DND-41 (cell line): ENCODE measurements around the gene HEMK1.

Source experiments
- ATAC-seq: fragments of 200-7000 bp; cut with Tn5 transposase; 3 replicates; pipeline ENCODE4 v1.9.1; 2021; ENCODE audit warnings: low read depth; ENCODE audit not compliant: insufficient read depth
- DNase-seq: peaks from one replicate; pipeline ENCODE4 v3.0.0-alpha.2; 2020
- H2AFZ ChIP-seq: 2 replicates; pipeline ENCODE4 v1.6.0; 2012; ENCODE audit warnings: low read depth, low read length
- H3K27ac ChIP-seq: 2 replicates; pipeline ENCODE4 v1.5.1; 2012; ENCODE audit warnings: low read length, inconsistent platforms
- H3K27me3 ChIP-seq: fragments of 200-600 bp; sonication (generic); 2 replicates; pipeline ENCODE4 v1.6.0; 2012; ENCODE audit warnings: low read length, mild to moderate bottlenecking, inconsistent platforms; ENCODE audit not compliant: insufficient read depth, poor library complexity
- H3K36me3 ChIP-seq: 2 replicates; pipeline ENCODE4 v1.5.1; 2012; ENCODE audit warnings: low read length, inconsistent platforms; ENCODE audit not compliant: insufficient read depth
- H3K4me1 ChIP-seq: 2 replicates; pipeline ENCODE4 v1.5.1; 2012; ENCODE audit warnings: mild to moderate bottlenecking, low read length; ENCODE audit not compliant: insufficient read depth
- H3K4me2 ChIP-seq: 2 replicates; pipeline ENCODE4 v1.6.0; 2012; ENCODE audit warnings: mild to moderate bottlenecking, moderate library complexity, low read length, inconsistent platforms; ENCODE audit not compliant: insufficient read depth
- H3K4me3 ChIP-seq, 2 experiments: fragments of 200-600 bp in 1 of 2; shearing (Covaris generic) in 1 of 2; 2 replicates each; pipeline ENCODE4 v1.5.1; 2012 to 2016; ENCODE audit warnings: inconsistent platforms in 2 of 2, low read length in 2 of 2, mild to moderate bottlenecking in 2 of 2, low read depth in 1 of 2, moderate library complexity in 1 of 2
- H3K79me2 ChIP-seq: 2 replicates; pipeline ENCODE4 v1.6.0; 2012; ENCODE audit warnings: low read length, inconsistent platforms; ENCODE audit not compliant: insufficient read depth
- H3K9ac ChIP-seq: 2 replicates; pipeline ENCODE4 v1.6.0; 2012; ENCODE audit warnings: low read depth, mild to moderate bottlenecking, inconsistent platforms, low read length, moderate library complexity
- H3K9me3 ChIP-seq: 2 replicates; pipeline ENCODE4 v1.5.1; 2012; ENCODE audit warnings: low read length, moderate library complexity, mild to moderate bottlenecking, inconsistent platforms; ENCODE audit not compliant: insufficient read depth, severe bottlenecking
- H4K20me1 ChIP-seq: 2 replicates; pipeline ENCODE4 v1.6.0; 2012; ENCODE audit warnings: low read length; ENCODE audit not compliant: insufficient read depth
- CTCF ChIP-seq: IDR thresholded peaks from 2 replicates; pipeline ENCODE4 v1.5.1; 2012; ENCODE audit warnings: borderline replicate concordance, low read length, moderate library complexity, mild to moderate bottlenecking; ENCODE audit not compliant: poor library complexity, severe bottlenecking; ENCODE audit errors: extremely low read depth
- EZH2 ChIP-seq: IDR thresholded peaks from 3 replicates; pipeline ENCODE4 v1.6.1; 2012; ENCODE audit warnings: borderline replicate concordance, low read depth, mild to moderate bottlenecking, moderate library complexity, low read length, inconsistent platforms; ENCODE audit not compliant: severe bottlenecking

HEMK1 gene

GRCh38 chr3:50616770-50617095 is 47.4 kb downstream of the HEMK1 start:
- ATAC-seq = peak; percentile 43
- Histone ChIP-seq H3K4me3 (peak overlapping the region; percentile 14 to 59; a peak in 3 of 4 replicates), H3K36me3 (peaks cover 63% of the 10 kb centered on the region), H3K79me2 (peaks cover 90% of the 10 kb centered on the region), H3K9ac (peak overlapping the region; percentile 93), H4K20me1 (peaks cover 22% of the 10 kb centered on the region), H3K4me1 (peaks cover 81% of the 10 kb centered on the region), H3K9me3 (no peaks in the 10 kb centered on the region), H3K4me2 (peak overlapping the region; percentile 75), H3K27ac (peak overlapping the region; percentile 80), H3K27me3 (no peaks in the 10 kb centered on the region), H2AFZ (peak overlapping the region; percentile 21)
- TF ChIP-seq CTCF (no peak), EZH2 (no peak)
- peak; percentile 99 for DNase-seq

GRCh38 chr3:50617096-50617791 is 47.9 kb downstream of the HEMK1 start, which contains the start of gene MAPKAPK3:
Gene MAPKAPK3 (plus strand): TSS chr3:50617151. CDS start chr3:50617566, 415 bp downstream.
- ATAC-seq = peak; percentile 2

GRCh38 chr3:50617911-50618481 is 48.7 kb downstream of the HEMK1 start:
- H3K4me3 ChIP-seq = peak overlapping the region; percentile 48 to 67
- H3K9me3 ChIP-seq = no peaks in the 10 kb centered on the region
- ATAC-seq (peak; percentile 18), DNase-seq (peak; percentile 76)
- peak overlapping the region; percentile 92 for H3K4me2 ChIP-seq
- no peaks in the 10 kb centered on the region for H3K27me3 ChIP-seq
- peaks cover 22% of the 10 kb centered on the region for H4K20me1 ChIP-seq
- peak overlapping the region; percentile 93 for H3K9ac ChIP-seq
- peaks cover 68% of the 10 kb centered on the region for H3K36me3 ChIP-seq
- H3K27ac ChIP-seq = peak overlapping the region; percentile 83
- H2AFZ ChIP-seq = peak overlapping the region; percentile 62; the same call in 1 of the 2 replicates
- H3K79me2 ChIP-seq = peaks cover 92% of the 10 kb centered on the region
- TF ChIP-seq CTCF = no peak
- H3K4me1 ChIP-seq = peaks cover 90% of the 10 kb centered on the region

More at GRCh38 chr3:50617096-50617791, 47.9 kb downstream of the HEMK1 start, which contains the start of gene MAPKAPK3:
- H3K27ac ChIP-seq = peak within 1 kb of the TSS; percentile 83
- H3K9ac ChIP-seq = peak within 1 kb of the TSS; percentile 93
- DNase-seq = peak; percentile 62
- H3K36me3 ChIP-seq = peaks cover 68% of the 10 kb centered on the region
- peak within 1 kb of the TSS; percentile 92 for H3K4me2 ChIP-seq
- no peaks in the 10 kb centered on the region for H3K9me3 ChIP-seq
- peak within 1 kb of the TSS; percentile 62 for H2AFZ ChIP-seq
- peaks cover 86% of the 10 kb centered on the region for H3K4me1 ChIP-seq
- peaks cover 22% of the 10 kb centered on the region for H4K20me1 ChIP-seq
- H3K79me2 ChIP-seq = peaks cover 92% of the 10 kb centered on the region
- H3K27me3 ChIP-seq = no peaks in the 10 kb centered on the region
- H3K4me3 ChIP-seq = peak within 1 kb of the TSS; percentile 48 to 67
- TF ChIP-seq CTCF (no peak), EZH2 (no peak)
